Sigmoid colon (tissue), 7 donors: ENCODE measurements around the gene C17orf78. TPM values are rescaled to one million over a fixed set of nuclear protein-coding genes. Genes with fewer than 3 reads are reported as not detected.

ENCODE experiments used
- DNase-seq: peaks from one replicate; pipeline ENCODE4 v3.0.0-alpha.2; 2019
- H3K27ac ChIP-seq, 4 donors: fragments of 200-600 bp; sonication (generic); one replicate each; pipeline ENCODE4 v1.5.1; 2016 to 2019; ENCODE audit warnings: mild to moderate bottlenecking in 1 of 4
- H3K27me3 ChIP-seq, 3 donors: fragments of 200-600 bp; sonication (generic); one replicate each; pipeline ENCODE4 v1.5.1; 2019; ENCODE audit warnings: mild to moderate bottlenecking in 1 of 3
- H3K36me3 ChIP-seq, 4 donors: fragments of 200-600 bp; sonication (generic); one replicate each; pipeline ENCODE4 v1.5.1; 2016 to 2019
- H3K4me1 ChIP-seq, 4 donors: fragments of 200-600 bp; sonication (generic); one replicate each; pipeline ENCODE4 v1.5.1; 2017 to 2019
- H3K4me3 ChIP-seq, 4 donors: fragments of 200-600 bp; sonication (generic); one replicate each; pipeline ENCODE4 v1.5.1; 2017 to 2019; ENCODE audit warnings: mild to moderate bottlenecking in 2 of 4, moderate library complexity in 1 of 4
- H3K9me3 ChIP-seq, 4 donors: fragments of 200-600 bp in 3 of 4; sonication (generic) in 3 of 4; one replicate each; pipeline versions ENCODE4 v1.5.1 to v1.6.1; 2013 to 2019
- EP300 ChIP-seq, 4 donors: sonication (generic); formaldehyde crosslinking; IDR thresholded peaks; one replicate each; pipeline ENCODE4 v1.6.1; 2017; ENCODE audit warnings: antibody characterized with exemption in 4 of 4
- POLR2A ChIP-seq, 2 donors: fragments of 450-650 bp; IDR thresholded peaks; one replicate each; pipeline ENCODE4 v1.6.1; 2016; ENCODE audit warnings: antibody characterized with exemption in 2 of 2, mild to moderate bottlenecking in 2 of 2, moderate library complexity in 2 of 2
- POLR2AphosphoS5 ChIP-seq, 4 donors: sonication (generic); formaldehyde crosslinking; IDR thresholded peaks; one replicate each; pipeline ENCODE4 v1.6.1; 2017; ENCODE audit warnings: antibody characterized with exemption in 4 of 4
- WGBS, 2 donors: extraction: QIAGEN DNeasy Blood & Tissue Kit; methylation state at CpG; one replicate each; pipeline ENCODE4 v1.1.7; 2013; 5-methylcytosine and 5-hydroxymethylcytosine counted together
- intact Hi-C: fragments of 100-400 bp; cut with DNase I; formaldehyde crosslinking; loops from one replicate; pipeline ENCODE4 v1.15.1; 2023
- polyA plus RNA-seq, 3 donors: library from polyadenylated mRNA; stranded (reverse); fragments of 200-250 nt; gene quantifications; one replicate each; pipeline ENCODE4 v1.2.3, GENCODE V29; 2013
- total RNA-seq, 4 donors: library from RNA; depleted of rRNA; stranded (reverse); fragments of >200 nt; gene quantifications; one replicate each; pipeline ENCODE4 v1.1.0, GENCODE V29; 2016
- TF ChIP-seq, protein P1 (sequence below), 4 experiments: fragments of 450-650 bp in 3 of 4; fragments of 200-600 bp in 1 of 4; IDR thresholded peaks; one replicate each; pipeline ENCODE4 v1.5.1; 2016 to 2019; ENCODE audit warnings: antibody characterized with exemption in 4 of 4, mild to moderate bottlenecking in 3 of 4, moderate library complexity in 2 of 4
- donor health status: healthy with polysubstance abuse.
- donor health status: Bipolar disorder and iron deficiency.
- donor health status: healthy.

Gene C17orf78
- total RNA-seq (not detected), polyA plus RNA-seq (not detected)

DNA sequence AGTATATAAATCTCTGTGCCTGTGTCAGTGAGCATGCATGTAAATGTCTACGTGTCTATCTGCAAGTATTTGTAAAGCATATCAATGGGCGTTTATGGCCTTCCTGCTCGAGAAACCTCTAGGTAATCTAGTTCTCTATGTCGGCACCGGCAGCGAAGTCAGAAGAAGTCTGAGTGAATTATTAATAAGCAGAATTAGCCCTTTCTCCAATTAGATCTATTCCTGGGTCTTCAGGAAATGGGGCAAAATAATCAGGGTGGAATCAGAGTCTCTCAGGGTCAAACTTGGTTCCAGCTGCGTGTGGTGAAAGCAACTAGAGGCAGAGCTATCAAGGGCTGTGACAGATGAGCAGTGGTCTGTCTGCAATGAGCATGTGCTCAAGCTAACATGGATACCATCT, at the start of gene C17orf78:
C17orf78 (plus strand) TSS at position 280 of the 400 bp plus-strand sequence; CDS start at position 388, 108 bp downstream.
- H3K4me1 ChIP-seq, result peaks cover 0 to 3% (median 0%) of the 10 kb centered on the region in 4 donors
- TF ChIP-seq POLR2AphosphoS5 (IDR thresholded peaks at IDR 0.05), result no peak
- TF ChIP-seq EP300 (IDR thresholded peaks at IDR 0.05), result no peak
- no peak for TF ChIP-seq POLR2A (IDR thresholded peaks at IDR 0.05)
- TF ChIP-seq, protein P1, sequence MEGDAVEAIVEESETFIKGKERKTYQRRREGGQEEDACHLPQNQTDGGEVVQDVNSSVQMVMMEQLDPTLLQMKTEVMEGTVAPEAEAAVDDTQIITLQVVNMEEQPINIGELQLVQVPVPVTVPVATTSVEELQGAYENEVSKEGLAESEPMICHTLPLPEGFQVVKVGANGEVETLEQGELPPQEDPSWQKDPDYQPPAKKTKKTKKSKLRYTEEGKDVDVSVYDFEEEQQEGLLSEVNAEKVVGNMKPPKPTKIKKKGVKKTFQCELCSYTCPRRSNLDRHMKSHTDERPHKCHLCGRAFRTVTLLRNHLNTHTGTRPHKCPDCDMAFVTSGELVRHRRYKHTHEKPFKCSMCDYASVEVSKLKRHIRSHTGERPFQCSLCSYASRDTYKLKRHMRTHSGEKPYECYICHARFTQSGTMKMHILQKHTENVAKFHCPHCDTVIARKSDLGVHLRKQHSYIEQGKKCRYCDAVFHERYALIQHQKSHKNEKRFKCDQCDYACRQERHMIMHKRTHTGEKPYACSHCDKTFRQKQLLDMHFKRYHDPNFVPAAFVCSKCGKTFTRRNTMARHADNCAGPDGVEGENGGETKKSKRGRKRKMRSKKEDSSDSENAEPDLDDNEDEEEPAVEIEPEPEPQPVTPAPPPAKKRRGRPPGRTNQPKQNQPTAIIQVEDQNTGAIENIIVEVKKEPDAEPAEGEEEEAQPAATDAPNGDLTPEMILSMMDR (IDR thresholded peaks at IDR 0.05), result no peak
- no peak for DNase-seq
- H3K4me3 ChIP-seq, result no peak within 1 kb of the TSS
- no peak within 1 kb of the TSS for H3K27ac ChIP-seq
- H3K36me3 ChIP-seq, result no peaks in the 10 kb centered on the region
- intact Hi-C loops, result loop anchor here (10.0 kb wide), 1 partner anchor 121 kb away; no protein-coding TSS in a partner anchor
- WGBS, 2 donors, result 68 to 87% methylated on average over 7 of the region's 7 CpGs
- H3K27me3 ChIP-seq, result no peaks in the 10 kb centered on the region
- H3K9me3 ChIP-seq, result no peaks in the 10 kb centered on the region

DNA sequence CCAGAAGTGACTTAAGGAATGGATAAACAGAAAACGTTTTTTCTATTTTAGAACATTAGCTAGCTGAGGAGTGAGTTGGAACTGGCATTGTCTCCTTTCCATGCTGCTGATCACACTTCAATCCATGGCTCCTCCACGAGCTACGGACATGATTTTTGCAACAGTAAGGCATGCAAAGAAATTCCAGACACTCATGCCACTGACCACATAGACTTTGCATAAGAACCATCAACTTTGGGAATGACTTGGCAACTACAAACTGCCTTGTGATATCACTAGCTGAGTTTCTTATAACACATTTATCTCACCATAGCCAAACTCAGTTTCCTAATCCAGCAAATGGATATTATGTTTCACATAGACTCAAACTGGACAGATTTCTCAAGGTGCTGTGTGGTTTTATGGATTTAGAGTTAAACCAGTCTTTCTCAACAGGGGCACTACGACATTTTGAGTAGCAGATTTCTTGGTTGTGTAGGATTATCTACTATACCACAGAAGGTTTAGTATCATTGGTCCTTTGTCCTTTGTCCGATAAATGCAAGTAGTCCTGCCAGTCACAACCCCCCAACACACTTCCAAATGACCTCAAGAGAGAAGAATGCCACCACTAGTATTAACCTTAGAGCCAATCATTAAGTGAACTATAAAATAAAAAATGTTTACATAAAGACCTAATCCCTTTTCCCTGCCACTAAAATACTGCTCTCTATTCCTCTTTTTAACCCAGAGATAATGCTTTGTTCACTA, 48.3 kb upstream of the C17orf78 start:
- no peaks in the 10 kb centered on the region for H3K27me3 ChIP-seq
- no peaks in the 10 kb centered on the region for H3K9me3 ChIP-seq
- H3K4me3 ChIP-seq, result no peak overlapping the region
- TF ChIP-seq EP300 (IDR thresholded peaks at IDR 0.05) (no peak), POLR2AphosphoS5 (IDR thresholded peaks at IDR 0.05) (no peak), POLR2A (IDR thresholded peaks at IDR 0.05) (no peak)
- TF ChIP-seq, protein P1 (IDR thresholded peaks at IDR 0.05), result no peak
- intact Hi-C loops, result no loop called here
- no peak overlapping the region for H3K27ac ChIP-seq
- peaks cover 0 to 39% (median 6%) of the 10 kb centered on the region in 4 donors for H3K36me3 ChIP-seq
- 89% methylated on average over 5 of the region's 5 CpGs for WGBS, 2 donors
- no peak for DNase-seq
- H3K4me1 ChIP-seq, result no peaks in the 10 kb centered on the region

DNA sequence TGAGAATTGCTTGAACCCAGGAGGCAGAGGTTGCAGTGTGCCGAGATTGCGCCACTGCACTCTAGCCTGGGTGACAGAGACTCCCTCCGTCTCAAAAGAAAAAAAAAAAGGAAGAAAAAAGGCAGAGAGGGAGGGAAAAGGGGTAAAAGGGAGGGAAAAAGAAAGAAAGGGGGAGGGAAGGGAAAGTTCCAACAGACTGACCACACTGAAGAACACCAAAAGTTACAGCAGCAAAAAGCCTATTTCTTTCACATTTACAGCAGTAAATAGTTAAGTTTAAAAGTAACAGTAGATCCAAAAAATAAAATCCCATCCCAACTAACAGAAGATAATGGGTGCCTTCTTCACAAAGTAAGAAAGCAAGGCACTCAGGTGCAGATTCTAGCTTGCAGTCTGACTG, 36.9 kb upstream of the C17orf78 start:
- DNase-seq, result no peak
- Histone ChIP-seq H3K4me1 (no peaks in the 10 kb centered on the region), H3K36me3 (no peaks in the 10 kb centered on the region), H3K9me3 (no peaks in the 10 kb centered on the region), H3K4me3 (no peak overlapping the region), H3K27me3 (no peaks in the 10 kb centered on the region), H3K27ac (no peak overlapping the region)
- intact Hi-C loops, result no loop called here
- TF ChIP-seq POLR2A (IDR thresholded peaks at IDR 0.05) (no peak), EP300 (IDR thresholded peaks at IDR 0.05) (no peak), POLR2AphosphoS5 (IDR thresholded peaks at IDR 0.05) (no peak)
- TF ChIP-seq, protein P1 (IDR thresholded peaks at IDR 0.05), result no peak
- WGBS, 2 donors, result 95 to 97% methylated on average over 3 of the region's 3 CpGs

DNA sequence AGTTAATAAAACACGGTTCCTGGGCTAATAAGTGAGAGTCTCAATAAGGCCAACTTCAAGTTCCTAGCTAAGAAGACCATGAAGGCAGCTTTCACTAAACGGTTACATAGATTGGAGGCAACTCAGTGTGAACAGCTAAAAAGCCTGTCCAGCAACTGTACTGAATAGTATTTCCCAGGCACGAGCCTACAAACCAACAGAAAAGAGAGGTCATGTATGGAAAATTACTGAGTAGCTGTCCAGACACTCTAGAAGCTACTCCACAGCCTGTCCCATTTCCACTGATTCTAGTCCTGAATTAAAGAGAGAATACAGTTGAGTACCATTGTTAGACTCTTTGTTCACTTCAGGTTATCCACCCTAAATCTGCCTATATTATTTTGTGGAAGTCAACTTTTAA, 36.5 kb upstream of the C17orf78 start:
- Histone ChIP-seq H3K4me3 (no peak overlapping the region), H3K36me3 (no peaks in the 10 kb centered on the region), H3K4me1 (no peaks in the 10 kb centered on the region), H3K9me3 (no peaks in the 10 kb centered on the region), H3K27me3 (no peaks in the 10 kb centered on the region), H3K27ac (no peak overlapping the region)
- 86 to 89% methylated on average over 3 of the region's 3 CpGs for WGBS, 2 donors
- DNase-seq, result no peak
- intact Hi-C loops, result no loop called here
- TF ChIP-seq EP300 (IDR thresholded peaks at IDR 0.05) (no peak), POLR2A (IDR thresholded peaks at IDR 0.05) (no peak), POLR2AphosphoS5 (IDR thresholded peaks at IDR 0.05) (no peak)
- TF ChIP-seq, protein P1 (IDR thresholded peaks at IDR 0.05), result no peak
